ENCODE measurements around the gene MARK2.

Gene MARK2

GRCh38 chr11:63910675-63911074 lies 71.8 kb downstream of the MARK2 start (continued):
- TF ChIP-seq OSR1 (CRISPR knock-in tag; IDR thresholded peaks at IDR 0.05): no peak
- TF ChIP-seq ZNF8 (CRISPR knock-in tag; IDR thresholded peaks at IDR 0.05): no peak
- no peak for TF ChIP-seq ZC3H10 (CRISPR knock-in tag; IDR thresholded peaks at IDR 0.05)
- TF ChIP-seq ZNF565 (CRISPR knock-in tag; conservative IDR thresholded peaks at IDR 0.05; ENCODE audit: low read depth): no peak

- ATAC-seq: no peak
- TF ChIP-seq RARB (CRISPR knock-in tag; IDR thresholded peaks at IDR 0.05) (no peak), TSHZ2 (CRISPR knock-in tag; IDR thresholded peaks at IDR 0.05) (no peak), PPARA (CRISPR knock-in tag; IDR thresholded peaks at IDR 0.05; ENCODE audit: borderline replicate concordance) (no peak), ZC3H10 (CRISPR knock-in tag; IDR thresholded peaks at IDR 0.05) (no peak), ZNF8 (CRISPR knock-in tag; IDR thresholded peaks at IDR 0.05) (no peak), ZNF70 (CRISPR knock-in tag; IDR thresholded peaks at IDR 0.05) (no peak), ARNTL (CRISPR knock-in tag; IDR thresholded peaks at IDR 0.05; ENCODE audit: borderline replicate concordance, low read depth) (no peak), CSDC2 (CRISPR knock-in tag; IDR thresholded peaks at IDR 0.05) (no peak), PATZ1 (CRISPR knock-in tag; IDR thresholded peaks at IDR 0.05; ENCODE audit: borderline replicate concordance) (no peak)
Observed at GRCh38 chr11:63911440-63911839, 72.5 kb downstream of the MARK2 start.

GRCh38 chr11:63911876-63912275 lies 73.0 kb downstream of the MARK2 start:
- TF ChIP-seq OSR1 (CRISPR knock-in tag; IDR thresholded peaks at IDR 0.05): no peak
- no peak for TF ChIP-seq BACH2 (CRISPR knock-in tag; IDR thresholded peaks at IDR 0.05; ENCODE audit: borderline replicate concordance)
- no peak for TF ChIP-seq ZC3H10 (CRISPR knock-in tag; IDR thresholded peaks at IDR 0.05)
- TF ChIP-seq PPARA (CRISPR knock-in tag; IDR thresholded peaks at IDR 0.05; ENCODE audit: borderline replicate concordance): no peak
- TF ChIP-seq ZNF8 (CRISPR knock-in tag; IDR thresholded peaks at IDR 0.05): no peak
- TF ChIP-seq SNAI2 (CRISPR knock-in tag; IDR thresholded peaks at IDR 0.05): no peak
- no peak for TF ChIP-seq ZFP30 (CRISPR knock-in tag; IDR thresholded peaks at IDR 0.05)
- TF ChIP-seq TSHZ2 (CRISPR knock-in tag; IDR thresholded peaks at IDR 0.05): no peak
- no peak for ATAC-seq

- ATAC-seq: no peak
- TF ChIP-seq RARB (CRISPR knock-in tag; IDR thresholded peaks at IDR 0.05) (no peak), ISL1 (CRISPR knock-in tag; IDR thresholded peaks at IDR 0.05) (no peak), TSHZ2 (CRISPR knock-in tag; IDR thresholded peaks at IDR 0.05) (no peak), ARNTL (CRISPR knock-in tag; IDR thresholded peaks at IDR 0.05; ENCODE audit: borderline replicate concordance, low read depth) (no peak), POU6F1 (CRISPR knock-in tag; IDR thresholded peaks at IDR 0.05; ENCODE audit: borderline replicate concordance, low read depth) (no peak), TOX (CRISPR knock-in tag; IDR thresholded peaks at IDR 0.05; ENCODE audit: borderline replicate concordance) (no peak), PATZ1 (CRISPR knock-in tag; IDR thresholded peaks at IDR 0.05; ENCODE audit: borderline replicate concordance) (no peak), BACH2 (CRISPR knock-in tag; IDR thresholded peaks at IDR 0.05; ENCODE audit: borderline replicate concordance) (no peak), ZFP3 (CRISPR knock-in tag; IDR thresholded peaks at IDR 0.05) (no peak), SNAI2 (CRISPR knock-in tag; IDR thresholded peaks at IDR 0.05) (no peak), ZFP30 (CRISPR knock-in tag; IDR thresholded peaks at IDR 0.05) (no peak), CSRNP3 (CRISPR knock-in tag; IDR thresholded peaks at IDR 0.05) (no peak)
Observed at GRCh38 chr11:63912678-63913077, 73.8 kb downstream of the MARK2 start.
